GM19468 (cell line): ENCODE data around the gene TRHDE.
"Not testable (repeated sequence)": the region's sequence is repeated elsewhere in the genome, so short reads cannot be mapped to it uniquely, and the experiment has no call there.

ENCODE experiments used
- ATAC-seq: cut with Tn5 transposase; IDR thresholded peaks from one replicate; pipeline ENCODE4 v1.9.1; 2021; ENCODE audit warnings: mild to moderate bottlenecking, moderate library complexity, moderate number of reproducible peaks; ENCODE audit not compliant: unreplicated experiment; ENCODE audit errors: extremely low read depth

The TRHDE gene

DNA sequence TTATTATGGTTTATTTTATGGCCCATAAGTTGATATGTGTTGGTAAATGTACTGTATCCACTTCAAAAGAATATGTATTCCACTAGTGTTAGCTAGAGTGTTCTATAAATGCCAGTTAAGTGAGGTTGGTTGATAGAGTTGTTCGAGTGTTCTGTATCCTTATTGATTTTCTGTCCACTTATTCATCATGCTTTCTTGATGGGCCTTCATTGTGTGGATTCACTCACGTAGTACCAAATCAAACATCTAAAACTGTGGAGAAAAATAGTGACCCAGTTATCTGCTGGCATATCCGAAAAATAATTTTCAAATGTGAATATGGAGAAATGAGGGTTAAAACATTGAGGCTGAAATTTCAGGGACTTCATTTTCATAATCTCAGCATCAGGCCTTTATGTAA is 230.4 kb downstream of the TRHDE start:
- no peak for ATAC-seq

DNA sequence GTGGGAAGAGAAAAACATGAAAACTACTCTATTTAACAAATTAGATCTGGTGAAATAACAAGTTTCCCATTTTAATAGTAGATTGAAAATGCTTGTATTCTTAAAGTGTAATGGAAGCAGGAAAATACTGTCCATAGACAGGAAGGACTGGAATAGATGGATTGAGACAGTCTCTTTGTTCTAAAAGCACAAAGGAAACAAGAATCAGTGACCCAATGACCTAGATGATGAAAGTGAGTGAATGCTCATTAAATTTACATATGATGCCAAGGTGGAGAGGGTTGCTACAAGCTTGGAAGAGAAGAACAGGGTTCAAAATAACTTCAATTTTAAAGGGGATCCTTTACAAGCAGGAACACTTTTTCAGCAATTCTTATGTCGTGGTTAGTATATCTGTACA is 233.1 kb downstream of the TRHDE start:
- ATAC-seq, result no peak

DNA sequence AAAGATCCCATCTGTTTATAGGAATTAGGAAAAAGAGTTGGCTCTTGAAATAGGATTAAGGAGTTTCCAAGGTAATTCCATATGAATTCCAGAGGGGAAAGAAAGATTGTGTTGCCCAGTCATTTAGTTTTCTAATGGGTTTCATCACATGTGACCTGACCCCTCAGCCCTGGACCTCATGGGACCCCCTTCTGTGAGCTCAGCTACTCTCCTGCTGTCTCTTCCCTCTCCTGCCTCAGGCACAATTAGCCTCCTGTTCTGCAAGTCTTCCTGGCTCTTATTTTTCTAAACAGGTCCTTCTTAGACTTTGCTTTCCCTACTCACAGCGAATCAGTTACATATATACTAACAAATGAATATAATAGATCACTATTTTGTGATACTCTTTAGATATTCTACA is 237.7 kb downstream of the TRHDE start:
- ATAC-seq, result no peak

DNA sequence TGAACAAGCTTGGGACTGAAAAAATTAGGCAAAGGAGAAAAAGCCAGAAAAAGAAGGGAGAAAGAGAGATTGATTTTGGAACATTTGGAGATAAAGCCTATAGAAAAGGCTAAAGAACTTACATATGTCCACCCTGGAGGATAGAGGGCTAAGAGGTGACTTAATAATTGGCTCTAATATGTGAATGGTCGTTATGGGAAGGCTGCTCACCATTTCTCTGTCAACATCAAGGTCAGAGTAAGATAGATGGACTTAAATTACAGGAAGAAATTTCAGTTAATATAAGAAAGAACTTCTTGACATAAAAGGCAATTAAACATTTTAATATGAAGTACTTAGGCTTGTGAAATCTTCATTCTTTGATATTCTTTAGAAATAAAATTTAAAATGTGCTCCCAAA is 238.6 kb downstream of the TRHDE start:
- ATAC-seq, result no peak

DNA sequence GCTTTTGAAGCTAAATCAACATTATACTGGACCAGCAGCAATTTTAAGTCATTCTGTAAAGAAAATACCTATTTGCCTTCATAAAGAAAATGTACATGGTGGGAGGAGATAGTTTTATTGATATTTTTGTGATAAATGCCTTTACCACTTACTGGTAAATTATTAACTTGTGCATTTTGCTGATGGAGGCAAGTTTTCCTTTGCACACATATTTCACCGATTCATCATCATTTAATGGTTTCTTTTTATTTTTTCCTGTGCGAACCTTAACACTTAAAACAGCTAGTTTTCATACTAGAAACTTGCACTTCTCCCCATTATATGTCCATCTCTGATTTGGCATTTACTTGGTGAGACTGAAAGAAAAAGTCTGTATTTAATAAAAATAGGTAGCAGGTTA is 239.3 kb downstream of the TRHDE start:
- no peak for ATAC-seq

DNA sequence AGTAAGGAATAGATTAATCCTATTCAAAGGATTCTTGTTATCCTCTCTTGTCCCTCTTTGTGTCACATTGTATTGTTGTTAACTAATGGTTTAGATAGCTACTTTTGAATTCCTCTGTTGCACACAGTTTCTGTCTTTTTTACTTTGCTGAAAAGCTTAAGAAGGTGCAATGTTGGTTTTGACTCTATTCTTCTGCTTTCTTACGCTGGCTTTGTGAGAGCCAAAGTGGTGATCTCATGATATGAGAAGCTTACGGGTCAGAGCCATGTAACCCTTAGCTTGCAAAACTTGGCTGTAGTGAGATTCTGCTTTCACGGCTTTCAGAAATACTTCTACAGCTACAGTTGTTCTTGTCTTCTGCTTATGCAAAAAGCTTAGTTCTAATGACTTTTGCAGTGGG is 239.7 kb downstream of the TRHDE start:
- no peak for ATAC-seq

DNA sequence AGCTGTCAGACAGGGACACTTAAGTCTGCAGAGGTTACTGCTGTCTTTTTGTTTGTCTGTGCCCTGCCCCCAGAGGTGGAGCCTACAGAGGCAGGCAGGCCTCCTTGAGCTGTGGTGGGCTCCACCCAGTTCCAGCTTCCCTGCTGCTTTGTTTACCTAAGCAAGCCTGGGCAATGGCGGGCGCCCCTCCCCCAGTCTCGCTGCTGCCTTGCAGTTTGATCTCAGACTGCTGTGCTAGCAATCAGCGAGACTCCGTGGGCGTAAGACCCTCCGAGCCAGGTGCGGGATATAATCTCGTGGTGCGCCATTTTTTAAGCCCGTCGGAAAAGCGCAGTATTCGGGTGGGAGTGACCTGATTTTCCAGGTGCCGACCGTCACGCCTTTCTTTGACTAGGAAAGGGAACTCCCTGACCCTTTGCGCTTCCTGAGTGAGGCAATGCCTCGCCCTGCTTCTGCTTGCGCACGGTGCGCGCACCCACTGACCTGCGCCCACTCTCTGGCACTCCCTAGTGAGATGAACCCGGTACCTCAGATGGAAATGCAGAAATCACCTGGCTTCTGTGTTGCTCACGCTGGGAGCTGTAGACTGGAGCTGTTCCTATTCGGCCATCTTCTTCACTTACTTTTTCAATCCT is 248.0 kb downstream of the TRHDE start:
- not testable (repeated sequence) for ATAC-seq

DNA sequence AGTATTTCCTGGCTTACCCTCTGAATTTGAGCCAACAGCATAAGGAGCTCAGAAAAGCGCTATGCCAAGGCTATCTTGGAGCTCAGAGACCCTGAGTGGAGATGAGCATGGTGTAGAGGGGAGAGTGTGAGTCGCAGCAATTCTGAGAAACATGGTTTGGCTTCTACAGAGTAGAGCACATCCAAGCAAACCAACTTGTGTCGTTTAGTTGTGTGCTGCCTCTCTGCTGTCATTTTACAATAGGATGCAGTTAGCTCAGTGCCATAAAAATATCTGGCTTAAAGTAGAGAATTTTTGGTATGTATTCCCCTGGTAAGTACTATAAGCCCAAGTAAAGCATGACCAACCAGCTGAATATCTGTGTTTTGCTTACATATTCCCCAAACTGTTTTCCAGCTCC is 249.2 kb downstream of the TRHDE start:
- no peak for ATAC-seq

DNA sequence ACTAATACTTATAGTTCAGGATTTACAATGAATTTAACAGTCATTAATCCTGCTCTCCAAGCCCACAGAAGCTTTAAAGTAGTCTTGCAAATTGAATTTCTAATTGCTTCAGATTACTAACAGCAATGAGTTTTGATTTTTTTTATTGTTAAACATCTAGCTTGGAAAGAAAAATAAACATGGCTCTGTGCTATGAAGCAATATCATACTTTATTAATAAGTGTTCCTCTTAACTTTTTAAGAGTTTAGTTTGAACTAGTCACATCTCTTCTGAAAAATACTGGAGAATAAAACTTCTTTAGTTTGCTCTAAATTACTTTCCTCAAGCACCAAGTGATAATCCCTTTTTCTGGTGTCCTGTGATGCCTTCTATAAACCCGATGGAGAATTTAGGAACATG is 250.2 kb downstream of the TRHDE start:
- ATAC-seq, result no peak

DNA sequence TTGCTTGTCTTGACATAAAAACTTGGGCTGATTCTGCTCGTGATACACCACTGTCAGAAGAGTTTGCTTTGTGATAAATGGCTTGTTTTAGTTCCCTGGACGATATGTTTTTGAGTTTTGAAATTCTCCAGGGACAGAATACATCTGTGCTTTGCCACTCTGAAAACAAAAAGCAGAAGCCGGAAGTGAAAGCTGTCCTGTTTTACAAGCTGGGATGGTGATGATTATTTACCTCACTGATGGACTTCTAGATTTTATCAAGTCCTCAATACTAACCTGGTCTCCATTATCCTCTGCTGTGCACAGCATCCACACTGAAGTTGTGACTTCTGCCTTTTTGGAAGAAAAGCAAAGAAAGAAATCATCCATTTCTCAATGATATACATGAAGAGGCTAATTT is 251.6 kb downstream of the TRHDE start:
- ATAC-seq, result no peak

DNA sequence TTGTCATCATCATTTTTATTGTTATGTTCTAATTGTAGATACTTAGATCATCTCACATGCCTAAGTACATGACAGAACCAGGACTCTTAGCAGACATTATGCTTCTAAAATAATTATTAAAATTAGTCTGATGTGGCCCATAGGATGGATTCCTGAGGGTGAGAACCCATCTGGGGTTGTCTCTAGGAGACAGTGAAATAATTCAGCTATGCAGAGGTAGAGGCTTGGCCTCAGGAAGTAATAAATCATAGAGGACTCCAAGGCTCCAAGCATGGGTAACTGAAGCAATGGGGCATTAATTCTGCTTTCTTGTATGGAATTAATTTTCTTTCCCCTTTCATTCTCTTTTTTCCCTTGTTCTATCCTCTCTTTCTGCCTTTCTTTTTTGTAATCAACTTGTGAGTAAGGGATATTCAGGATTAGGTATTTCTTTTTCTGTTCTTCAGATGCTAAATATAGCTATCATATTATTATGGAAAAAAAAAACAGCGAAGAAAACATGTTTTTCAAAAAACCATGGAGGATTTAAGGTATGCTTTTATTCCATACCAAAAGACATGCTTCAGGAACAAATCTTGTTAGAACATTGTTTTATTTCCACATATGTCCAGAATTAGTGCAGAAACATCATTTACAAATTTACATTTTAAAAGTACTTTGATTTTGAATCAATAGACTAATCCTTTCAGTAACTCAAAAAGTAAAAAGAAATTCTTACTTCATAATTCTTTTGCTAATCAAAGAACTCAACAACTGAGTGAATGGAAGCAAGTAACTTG is 263.2 kb downstream of the TRHDE start:
- no peak for ATAC-seq

DNA sequence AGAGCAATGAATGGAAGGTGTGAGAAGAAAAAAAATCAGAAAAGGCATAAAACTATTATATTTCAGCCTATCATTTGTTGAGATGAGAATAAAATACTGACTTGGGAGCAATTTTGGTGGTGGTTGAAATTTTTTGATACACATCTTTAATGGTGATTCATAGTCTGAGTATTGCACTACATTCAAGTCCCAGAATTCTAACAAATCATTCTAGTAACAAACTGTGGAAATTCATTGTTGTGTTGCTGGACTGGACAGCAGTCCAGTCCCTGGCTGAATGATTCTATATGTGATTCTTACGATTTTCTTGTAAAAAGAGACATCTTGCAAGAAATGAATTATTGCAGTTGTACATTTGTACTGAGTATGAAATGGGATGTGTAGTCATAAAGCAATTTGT is 268.6 kb downstream of the TRHDE start:
- no peak for ATAC-seq

DNA sequence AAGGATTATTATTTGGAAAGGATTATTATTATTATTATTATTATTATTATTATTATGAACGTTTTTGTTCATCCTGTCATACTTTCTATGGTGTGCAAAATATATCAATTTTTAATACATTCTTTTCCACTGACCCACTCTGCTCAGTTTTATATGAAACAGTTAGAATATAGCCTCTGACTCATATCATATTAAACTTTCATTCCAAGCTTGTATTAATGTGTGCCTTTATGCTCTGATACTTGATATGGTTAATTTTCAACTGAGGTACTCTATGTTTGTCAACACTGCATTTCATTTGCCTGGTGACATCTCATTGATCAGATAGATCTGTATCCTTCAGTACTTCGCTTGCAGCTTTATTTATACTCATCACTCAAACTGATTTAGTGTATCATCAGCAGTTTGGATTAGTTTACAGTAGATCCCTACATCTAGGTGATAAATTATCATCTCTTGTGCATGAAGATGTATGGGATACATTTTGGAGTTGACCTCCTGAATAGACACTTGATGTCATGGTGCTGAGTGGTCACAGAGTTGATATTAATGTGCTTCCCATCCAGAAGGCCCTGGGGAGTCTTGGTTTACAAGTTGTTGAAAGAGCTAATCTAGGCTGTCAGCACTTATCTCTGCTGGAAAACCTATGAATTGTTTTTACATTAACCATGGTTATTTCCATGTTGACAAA is 271.8 kb downstream of the TRHDE start:
- ATAC-seq, result no peak

DNA sequence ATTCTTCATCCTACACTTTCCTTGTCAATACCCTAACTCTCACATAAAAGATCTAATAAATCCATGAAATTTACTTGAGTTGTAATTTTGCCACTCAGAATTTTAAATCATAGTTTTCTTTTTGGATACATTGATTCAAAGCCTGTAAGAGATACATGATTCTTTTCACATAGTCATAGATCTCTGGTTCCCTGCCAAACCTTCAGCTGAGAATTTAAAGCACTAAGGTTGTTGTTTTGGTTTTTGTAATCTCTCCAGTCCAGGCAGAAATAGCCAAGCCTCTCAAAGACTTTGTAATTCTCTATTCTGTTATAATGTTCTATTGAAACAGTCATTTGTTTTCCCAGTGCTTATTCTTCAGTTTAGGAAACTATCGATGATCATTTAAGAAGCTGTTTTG is 273.9 kb downstream of the TRHDE start:
- no peak for ATAC-seq

DNA sequence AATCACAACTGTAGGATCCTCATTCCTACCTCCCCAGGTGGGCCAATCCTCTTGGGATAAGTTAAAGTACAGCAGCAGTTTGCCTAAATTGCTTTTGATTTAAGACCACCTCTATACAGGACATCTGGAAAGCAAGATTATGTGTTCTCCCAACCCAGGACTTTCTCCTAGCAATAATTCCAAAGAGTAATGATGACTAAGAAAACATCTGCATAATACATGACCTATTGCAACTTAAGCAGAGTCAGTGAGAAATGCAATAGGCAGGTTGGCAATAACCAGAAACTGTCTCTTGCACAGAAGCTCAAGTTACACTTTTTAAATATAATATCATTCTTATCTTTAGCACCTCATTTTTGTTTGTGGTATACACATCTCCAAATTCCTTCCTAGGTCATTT is 275.4 kb downstream of the TRHDE start:
- no peak for ATAC-seq

DNA sequence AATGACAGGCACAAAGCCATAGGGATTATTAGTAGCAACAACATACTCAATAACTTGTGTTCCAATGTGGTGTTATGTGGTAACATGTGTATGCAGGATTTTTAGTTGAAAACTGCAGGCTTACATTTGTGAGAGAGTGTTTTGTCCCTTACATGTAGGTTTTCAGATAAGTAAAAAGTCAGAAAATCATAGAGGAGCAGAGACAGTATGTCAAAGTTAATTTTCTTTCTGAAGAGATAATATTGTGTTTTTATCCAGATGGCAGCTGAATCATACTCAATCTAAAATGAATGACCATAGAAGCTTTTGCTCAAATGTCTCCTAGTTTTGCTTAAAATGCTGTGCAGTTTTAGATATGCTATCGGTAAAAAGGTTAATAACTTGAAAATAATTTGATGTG is 277.0 kb downstream of the TRHDE start:
- no peak for ATAC-seq

DNA sequence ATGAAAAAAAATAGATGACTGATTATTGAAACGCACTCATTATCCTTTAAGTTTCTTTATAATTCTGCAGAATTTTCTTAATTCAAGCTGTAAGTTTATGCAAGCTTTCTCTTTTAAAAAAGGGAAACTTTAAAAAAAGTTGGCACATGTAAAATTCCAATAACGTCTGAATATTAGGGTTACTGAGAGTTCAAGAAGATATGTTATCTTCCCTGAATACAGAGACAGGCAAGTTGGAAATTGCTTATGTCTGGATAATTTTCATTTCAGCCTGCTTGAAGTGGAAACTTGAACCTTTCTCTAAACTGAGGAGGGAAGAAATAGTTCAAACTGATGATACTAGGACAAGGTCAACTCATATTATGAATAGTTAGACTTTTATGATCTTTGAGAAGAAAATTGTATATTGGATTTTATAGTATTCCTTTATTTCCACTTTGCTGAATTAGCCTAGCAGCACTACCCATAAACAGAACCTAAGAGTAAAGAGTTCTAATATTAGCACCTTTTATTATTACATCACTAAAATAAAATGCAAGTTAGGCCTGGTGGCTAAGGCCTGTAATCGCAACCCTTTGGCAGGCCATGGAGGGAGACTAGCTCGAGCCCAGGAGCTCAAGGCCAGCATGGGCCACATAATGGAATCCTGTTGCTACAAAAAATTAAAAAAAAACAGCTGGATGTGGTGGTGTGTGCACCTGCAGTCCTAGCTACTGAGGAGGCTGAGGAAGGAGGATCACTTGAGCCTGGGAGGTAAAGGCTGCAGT is 288.0 kb downstream of the TRHDE start:
- ATAC-seq, result no peak

DNA sequence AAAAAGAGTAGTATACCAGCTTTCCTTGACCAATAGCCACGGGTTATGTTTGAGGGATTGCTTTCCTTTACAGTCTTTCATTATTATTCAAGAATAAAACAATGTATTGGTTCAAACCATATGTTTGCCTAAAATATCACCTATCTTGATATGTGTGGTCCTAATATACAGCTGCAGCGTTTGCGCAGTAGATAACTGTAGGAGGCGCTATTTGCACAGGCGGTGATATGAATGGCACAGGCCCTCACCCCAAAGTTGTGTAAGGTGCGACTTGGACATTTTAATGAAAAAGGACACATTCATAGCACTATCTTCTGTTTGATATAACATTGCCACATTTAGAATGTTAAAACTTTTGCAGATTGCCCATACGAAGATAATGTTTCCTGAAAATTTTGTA is 298.4 kb downstream of the TRHDE start:
- ATAC-seq, result no peak

DNA sequence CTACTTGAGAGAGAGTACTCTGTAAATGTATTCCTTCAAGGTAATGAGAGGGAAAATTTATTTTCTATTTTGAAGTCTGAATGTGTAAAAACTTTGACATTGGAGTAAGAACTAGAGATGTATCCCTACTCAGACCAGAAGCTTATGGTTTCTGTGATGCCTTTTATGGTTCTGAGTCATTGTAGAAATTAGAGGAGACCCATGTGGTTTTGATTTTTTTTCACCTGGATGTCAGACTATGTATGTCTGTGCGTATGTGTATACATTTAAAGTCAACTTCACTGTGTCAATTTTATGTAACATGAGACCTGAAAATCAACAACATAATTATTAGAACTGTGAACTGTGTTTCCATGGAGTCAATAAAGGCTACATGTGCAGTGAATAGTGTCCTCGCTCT is 302.0 kb downstream of the TRHDE start:
- no peak for ATAC-seq

DNA sequence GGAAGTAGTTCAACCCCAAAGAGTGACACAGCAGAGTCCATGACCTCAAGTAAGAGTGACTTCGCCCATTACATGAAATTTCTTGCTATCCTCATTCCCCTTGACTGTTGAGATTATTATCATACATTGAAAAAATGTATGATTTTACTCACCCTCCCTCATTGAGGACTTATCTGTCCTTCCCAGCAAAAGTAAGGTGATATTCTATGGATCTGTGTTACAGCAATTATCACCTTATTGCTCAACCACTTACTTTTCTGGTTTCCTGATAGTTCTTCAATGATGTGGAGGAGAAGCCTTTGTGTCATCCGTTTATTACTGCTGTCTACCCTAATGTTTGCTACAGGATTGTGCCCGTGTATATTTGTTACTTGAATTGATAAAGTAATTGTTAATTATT is 306.2 kb downstream of the TRHDE start:
- no peak for ATAC-seq

DNA sequence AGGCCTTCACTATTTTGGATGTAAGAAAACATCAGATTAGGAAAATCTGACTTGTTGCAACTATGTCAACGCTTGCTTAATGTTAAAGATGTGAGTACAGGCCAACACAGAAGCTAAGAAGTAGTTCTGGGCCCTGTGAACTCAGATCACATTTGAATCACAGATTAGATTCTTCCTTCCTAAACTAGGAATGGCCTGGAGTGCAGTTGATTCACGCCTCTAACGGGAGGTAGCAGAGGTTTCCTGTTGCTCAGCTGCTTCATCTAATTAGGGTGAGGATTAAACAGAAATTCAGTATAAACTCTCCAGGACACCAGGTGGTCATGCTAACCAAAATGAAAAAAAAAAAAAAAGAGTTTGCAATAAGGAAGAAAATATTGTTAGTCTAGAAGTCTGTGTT is 314.3 kb downstream of the TRHDE start:
- no peak for ATAC-seq
